H1 (cell line): ENCODE results near the gene TMEM250. TPM values are rescaled to one million over a fixed set of nuclear protein-coding genes. Genes with fewer than 3 reads are reported as not detected.

Source experiments
- polyA plus RNA-seq, 7 experiments: library from polyadenylated mRNA; depleted of rRNA in 3 of 7; stranded (reverse) in 5 of 7; unstranded in 2 of 7; fragments of >200 nt in 5 of 7; fragments of 200-250 nt in 2 of 7; gene quantifications; 1 replicate in 5 of 7; 2 replicates in 1 of 7; 4 replicates in 1 of 7; pipeline versions ENCODE4 v1.2.1 to v1.2.3, GENCODE V29; 2011 to 2013; ENCODE audit warnings: missing spikeins in 2 of 7, mixed read lengths in 2 of 7
- total RNA-seq: library from RNA; stranded (reverse); fragmentation: NEBNext Ultra II Directional; extraction: Animal tissue kit (Norgen Biotek cat#: 25700); gene quantifications from 2 replicates; pipeline ENCODE4 v1.2.1, GENCODE V29; 2021
- TF ChIP-seq, protein P1 (sequence below): IDR thresholded peaks from 2 replicates; pipeline ENCODE4 v1.6.1; 2012; ENCODE audit warnings: low read length, inconsistent platforms

Gene TMEM250
- total and polyA plus RNA-seq, 2 of the 8 experiments (the other 6 are each of a cell fraction or from before 2014, with no cell fraction given), result 22.3 to 34.9 TPM

DNA sequence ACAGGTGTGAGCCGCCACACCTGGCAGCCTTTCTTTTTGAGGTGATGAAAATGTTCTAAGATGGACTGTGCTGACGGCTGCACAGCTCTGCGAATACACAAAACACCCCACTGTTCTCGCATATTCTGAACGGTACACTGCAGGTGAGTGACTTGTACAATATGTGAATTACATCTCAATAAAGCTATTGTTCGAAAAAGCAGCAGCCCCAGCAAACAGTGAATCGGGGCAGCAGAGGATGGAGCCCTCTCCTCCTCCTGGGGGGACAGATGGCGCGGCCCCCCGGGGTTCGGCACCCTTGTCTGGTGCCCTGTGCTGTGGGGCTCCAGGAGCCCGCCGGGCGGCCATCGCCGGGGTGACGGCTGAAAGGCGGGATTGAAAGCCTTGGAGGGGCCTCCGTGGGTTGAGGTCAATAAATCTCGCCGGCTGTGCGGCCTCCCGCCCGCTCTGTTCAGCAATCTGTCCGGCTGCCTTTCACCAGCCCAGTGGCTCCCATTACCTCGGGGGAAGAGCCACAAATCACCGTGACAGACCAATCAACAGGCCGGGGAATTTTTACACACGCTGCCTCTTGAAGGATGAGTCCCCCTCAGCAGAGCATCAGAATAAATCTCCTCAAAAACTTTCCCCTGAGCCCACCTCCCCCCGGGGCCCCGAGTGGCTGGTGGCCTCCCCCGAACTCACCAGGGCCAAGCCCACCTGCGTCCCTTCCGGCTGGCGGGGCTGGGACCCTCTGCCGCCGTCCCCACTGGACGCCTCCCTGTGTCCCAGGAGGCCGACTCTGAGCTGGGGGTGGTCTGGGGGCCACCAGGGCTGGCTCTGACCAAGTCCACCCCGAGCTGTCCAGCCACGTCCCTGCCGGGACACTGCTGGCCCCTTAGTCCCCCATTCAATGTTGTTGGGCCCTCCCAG lies 37.8 kb upstream of the TMEM250 start (continued):
- TF ChIP-seq, protein P1, sequence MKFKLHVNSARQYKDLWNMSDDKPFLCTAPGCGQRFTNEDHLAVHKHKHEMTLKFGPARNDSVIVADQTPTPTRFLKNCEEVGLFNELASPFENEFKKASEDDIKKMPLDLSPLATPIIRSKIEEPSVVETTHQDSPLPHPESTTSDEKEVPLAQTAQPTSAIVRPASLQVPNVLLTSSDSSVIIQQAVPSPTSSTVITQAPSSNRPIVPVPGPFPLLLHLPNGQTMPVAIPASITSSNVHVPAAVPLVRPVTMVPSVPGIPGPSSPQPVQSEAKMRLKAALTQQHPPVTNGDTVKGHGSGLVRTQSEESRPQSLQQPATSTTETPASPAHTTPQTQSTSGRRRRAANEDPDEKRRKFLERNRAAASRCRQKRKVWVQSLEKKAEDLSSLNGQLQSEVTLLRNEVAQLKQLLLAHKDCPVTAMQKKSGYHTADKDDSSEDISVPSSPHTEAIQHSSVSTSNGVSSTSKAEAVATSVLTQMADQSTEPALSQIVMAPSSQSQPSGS, result no peak
